GM19463 (cell line): ENCODE measurements around the gene ITGB4.

ENCODE experiments used
- ATAC-seq: cut with Tn5 transposase; IDR thresholded peaks from one replicate; pipeline ENCODE4 v1.9.1; 2021; ENCODE audit warnings: mild to moderate bottlenecking, moderate library complexity; ENCODE audit not compliant: unreplicated experiment

ITGB4 gene

DNA sequence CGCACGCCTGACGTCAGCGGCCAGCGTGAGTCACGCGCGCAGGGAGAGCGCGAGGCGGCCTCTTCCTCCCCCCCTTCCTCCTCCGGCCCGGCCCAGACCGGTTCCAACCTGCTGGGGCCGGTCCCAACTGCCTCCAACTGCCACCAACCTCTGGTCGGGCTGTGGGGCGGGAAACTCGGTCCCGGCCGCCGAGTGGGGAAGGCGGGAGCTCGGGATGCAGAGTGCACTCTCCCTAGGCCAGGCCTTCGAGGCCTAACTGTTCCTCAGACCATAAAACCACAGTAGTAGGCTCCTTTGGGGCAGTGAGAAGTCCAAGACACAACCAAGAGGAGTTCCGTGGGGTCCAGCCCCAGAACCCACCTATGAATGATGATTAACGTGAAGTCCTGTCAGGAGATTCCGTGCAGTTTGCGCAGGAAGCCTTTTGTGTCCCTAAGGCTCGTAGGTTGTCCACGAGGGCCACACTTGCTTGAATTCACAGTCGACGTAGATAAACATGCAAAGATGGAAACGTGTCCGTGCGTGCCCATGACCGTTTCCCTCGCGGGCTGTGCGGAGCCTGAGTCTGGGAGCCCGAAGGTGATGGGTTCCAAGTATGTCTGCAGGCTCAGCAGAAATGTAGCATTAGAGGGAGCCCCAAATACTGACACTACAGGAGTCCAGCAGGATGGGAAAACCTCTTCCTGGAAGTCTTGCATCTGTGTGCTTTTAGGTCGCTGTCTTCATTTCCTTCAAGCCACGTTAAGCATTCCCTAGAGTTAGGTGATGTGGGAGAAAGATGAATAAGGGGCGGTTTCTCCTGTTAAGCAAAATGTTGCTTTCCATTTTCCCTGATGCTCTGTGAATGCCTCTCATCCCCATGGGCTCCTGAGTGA is 64.0 kb downstream of the ITGB4 start:
- ATAC-seq: peak; percentile 59

DNA sequence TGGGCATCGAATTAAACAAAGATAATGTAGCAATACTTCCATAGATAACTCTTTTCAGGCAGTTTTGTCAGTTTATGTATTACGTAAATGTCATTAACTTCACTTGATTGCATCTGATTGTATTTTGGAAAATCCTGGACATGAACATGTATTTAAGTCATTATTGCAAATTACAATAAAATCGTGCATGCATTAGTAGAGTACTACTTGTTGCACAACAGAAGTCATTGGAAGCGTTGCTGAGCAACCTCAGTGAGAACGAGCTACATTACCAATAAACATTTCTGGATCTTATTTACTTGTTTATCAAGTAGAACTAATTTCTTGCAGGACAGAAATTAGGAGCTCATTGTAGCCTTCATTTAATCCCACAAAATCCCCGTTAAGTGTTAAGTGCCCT is 70.0 kb downstream of the ITGB4 start:
- ATAC-seq: no peak

DNA sequence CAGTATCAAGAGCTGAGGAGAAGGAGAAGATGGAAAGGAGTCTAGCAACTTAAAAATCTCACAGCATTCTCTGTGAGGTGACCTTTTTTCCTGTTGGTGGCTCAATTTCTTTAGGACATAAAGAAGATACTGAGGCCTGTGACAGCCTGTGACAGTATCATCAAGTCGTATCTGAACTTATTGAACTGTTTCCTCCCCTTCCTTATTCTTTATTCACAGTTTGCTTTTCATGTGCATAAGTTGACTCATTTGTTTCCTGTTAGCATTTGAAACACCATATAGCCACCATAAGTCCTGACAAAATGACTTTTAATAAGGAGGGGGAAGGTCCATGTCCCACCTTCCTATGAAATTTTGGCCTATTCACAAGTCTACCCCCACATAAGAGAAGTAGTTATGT is 72.2 kb downstream of the ITGB4 start:
- no peak for ATAC-seq

DNA sequence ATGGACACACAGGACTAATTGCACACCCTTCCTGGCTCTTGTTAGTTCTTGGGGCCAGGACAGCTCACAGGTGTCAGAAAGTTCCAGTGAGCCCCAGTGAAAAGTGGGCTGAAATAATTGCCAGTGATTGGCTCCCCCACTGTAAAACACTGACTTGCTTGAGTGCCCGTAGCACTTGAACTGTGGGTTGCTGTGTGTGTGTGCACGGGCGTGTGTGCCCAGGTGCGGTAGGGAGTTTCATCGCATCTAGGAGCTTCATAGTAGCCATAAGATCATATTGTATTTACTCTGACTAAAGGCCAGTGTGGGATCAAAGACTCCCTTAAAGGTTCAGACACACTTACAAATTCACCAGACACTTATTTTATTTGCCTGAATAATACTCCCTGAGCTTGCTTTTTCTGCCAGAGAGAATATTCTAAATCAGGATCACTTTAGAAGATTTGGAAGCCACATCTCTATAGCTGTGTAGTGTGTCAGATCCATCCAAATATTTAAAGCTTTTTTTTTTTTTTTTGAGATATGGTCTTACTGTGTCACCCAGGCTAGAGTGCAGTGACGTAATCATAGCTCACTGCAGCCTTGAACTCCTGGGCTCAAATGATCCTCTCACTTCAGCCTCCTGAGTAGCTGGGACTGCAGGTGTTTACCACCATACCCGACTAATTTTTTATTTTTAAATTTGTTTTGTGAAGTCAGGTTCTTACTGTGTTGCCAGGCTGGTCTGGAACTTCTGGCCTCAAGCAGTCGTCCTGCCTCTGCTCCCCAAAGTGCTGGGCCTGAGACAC is 74.8 kb downstream of the ITGB4 start:
- no peak for ATAC-seq

DNA sequence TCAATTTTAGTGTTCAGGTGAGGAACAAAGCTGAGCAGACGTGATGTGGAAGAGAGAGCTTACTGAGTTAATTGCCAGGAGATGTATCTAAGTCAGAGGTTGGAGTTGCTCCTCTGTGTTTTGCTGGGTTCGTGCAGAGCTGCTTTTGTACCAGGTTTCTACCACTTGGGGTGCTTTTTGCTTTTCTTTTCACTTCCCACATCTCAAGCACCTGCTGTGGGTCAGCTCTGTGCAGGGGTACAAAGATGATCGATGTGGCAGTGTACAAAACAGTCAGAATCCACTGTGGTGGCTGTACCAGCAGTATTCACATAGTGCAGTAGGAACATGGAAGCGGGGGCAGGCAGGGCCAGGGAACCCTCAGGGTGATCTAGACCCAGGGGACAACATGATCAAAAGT is 78.1 kb downstream of the ITGB4 start:
- ATAC-seq: no peak

DNA sequence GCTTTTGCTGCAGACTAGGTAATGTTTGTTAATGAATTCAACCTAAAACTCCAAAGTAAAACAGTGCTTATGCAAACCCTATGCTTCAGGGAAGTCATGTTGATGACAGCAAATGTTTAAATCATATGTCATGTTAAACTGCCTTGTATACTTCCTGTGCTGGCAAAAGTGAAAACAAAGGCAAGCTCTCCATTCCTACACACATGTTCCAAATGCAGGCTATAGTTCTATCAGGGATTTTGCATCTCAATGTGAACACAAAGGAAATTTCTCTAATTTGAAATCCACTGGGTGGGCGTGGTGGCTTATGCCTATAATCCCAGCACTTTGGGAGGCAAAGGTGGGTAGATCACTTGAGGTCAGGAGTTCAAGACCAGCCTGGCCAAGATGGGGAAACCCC is 82.6 kb downstream of the ITGB4 start:
- no peak for ATAC-seq

DNA sequence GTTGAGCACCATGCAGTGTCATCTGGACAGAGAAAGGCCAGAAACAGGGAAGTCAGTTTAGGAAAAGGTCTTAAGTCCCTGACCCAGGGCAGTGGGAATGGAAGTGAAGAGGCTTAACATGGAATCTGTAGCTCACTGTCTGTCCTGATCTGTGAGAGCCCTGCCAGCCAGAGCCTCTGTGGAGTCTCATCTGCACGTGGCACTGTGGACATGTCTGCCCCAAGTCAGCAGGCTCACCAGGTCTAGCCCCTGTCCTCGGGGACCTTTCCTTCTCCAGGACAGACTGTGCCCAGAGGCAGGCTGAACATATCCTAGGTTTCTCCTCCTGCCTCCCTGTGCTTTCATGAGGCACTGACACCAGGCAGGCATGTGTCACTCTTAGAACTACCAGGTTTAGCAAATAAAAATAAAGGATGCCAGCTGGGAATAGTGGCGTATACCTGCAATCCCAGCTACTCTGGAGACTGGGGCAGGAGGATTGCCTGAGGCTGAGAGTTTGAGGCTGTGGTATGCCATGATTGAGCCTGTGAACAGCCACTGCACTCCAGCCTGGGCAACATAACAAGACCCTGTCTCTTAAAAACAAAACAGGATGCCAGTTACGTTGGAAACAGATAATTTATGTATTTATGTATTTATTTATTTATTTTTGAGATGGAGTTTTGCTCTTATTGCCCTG is 85.7 kb downstream of the ITGB4 start:
- ATAC-seq: no peak
